GM12891 (cell line): Measurements from ENCODE around the gene BCL10.

Source experiments
- POLR2A ChIP-seq: IDR thresholded peaks from 2 replicates; pipeline ENCODE4 v1.6.1; 2011; ENCODE audit warnings: low read depth, low read length, control low read depth
- POLR2AphosphoS5 ChIP-seq: IDR thresholded peaks from 2 replicates; pipeline ENCODE4 v1.6.1; 2011; ENCODE audit warnings: low read depth, low read length, control low read depth
- POU2F2 ChIP-seq: IDR thresholded peaks from 2 replicates; pipeline ENCODE4 v1.6.1; 2011; ENCODE audit warnings: low read depth, mild to moderate bottlenecking, control low read depth, low read length, moderate library complexity
- TAF1 ChIP-seq: IDR thresholded peaks from 2 replicates; pipeline ENCODE4 v1.6.1; 2011; ENCODE audit warnings: low read depth, low read length, control low read depth

- TF ChIP-seq POLR2A: no peak
- no peak for TF ChIP-seq POU2F2
- TF ChIP-seq TAF1: no peak
- TF ChIP-seq POLR2AphosphoS5: no peak
These were observed 53.1 kb downstream of the BCL10 start for GRCh38 chr1:85223334-85223733.
